Esophagus squamous epithelium (tissue), 4 donors: ENCODE data around the gene NR2C2AP.

Source experiments
- POLR2A ChIP-seq, 4 donors: fragments of 450-650 bp; IDR thresholded peaks; one replicate each; pipeline ENCODE4 v1.6.1; 2017; ENCODE audit warnings: antibody characterized with exemption in 4 of 4, mild to moderate bottlenecking in 4 of 4, moderate library complexity in 3 of 4
- TF ChIP-seq, protein P1 (sequence below), 6 experiments: fragments of 450-650 bp in 4 of 6; fragments of 200-600 bp in 2 of 6; sonication (generic) in 2 of 6; IDR thresholded peaks; one replicate each; pipeline ENCODE4 v1.5.1; 2016 to 2019; ENCODE audit warnings: antibody characterized with exemption in 6 of 6, mild to moderate bottlenecking in 4 of 6, moderate library complexity in 4 of 6

GRCh38 chr19:19205416-19206410 is 2.5 kb upstream of the NR2C2AP start:
- TF ChIP-seq POLR2A (IDR thresholded peaks at IDR 0.05): no peak
- TF ChIP-seq, protein P1, sequence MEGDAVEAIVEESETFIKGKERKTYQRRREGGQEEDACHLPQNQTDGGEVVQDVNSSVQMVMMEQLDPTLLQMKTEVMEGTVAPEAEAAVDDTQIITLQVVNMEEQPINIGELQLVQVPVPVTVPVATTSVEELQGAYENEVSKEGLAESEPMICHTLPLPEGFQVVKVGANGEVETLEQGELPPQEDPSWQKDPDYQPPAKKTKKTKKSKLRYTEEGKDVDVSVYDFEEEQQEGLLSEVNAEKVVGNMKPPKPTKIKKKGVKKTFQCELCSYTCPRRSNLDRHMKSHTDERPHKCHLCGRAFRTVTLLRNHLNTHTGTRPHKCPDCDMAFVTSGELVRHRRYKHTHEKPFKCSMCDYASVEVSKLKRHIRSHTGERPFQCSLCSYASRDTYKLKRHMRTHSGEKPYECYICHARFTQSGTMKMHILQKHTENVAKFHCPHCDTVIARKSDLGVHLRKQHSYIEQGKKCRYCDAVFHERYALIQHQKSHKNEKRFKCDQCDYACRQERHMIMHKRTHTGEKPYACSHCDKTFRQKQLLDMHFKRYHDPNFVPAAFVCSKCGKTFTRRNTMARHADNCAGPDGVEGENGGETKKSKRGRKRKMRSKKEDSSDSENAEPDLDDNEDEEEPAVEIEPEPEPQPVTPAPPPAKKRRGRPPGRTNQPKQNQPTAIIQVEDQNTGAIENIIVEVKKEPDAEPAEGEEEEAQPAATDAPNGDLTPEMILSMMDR (IDR thresholded peaks at IDR 0.05): no peak
